K562 (cell line): ENCODE results near the gene RNF39. TPM values are rescaled to one million over a fixed set of nuclear protein-coding genes. Genes with fewer than 3 reads are reported as not detected.

Experiments used
- ETV5 ChIP-seq: sonication (generic); formaldehyde crosslinking; IDR thresholded peaks from 2 replicates; pipeline ENCODE4 v1.4.0; 2020; ENCODE audit warnings: low read depth, mild to moderate bottlenecking, missing genetic modification reagents
- ETV6 ChIP-seq, 3 experiments: fragments of 150-350 bp in 1 of 3; sonication (generic) in 1 of 3; formaldehyde crosslinking in 1 of 3; IDR thresholded peaks; 2 replicates each; pipeline versions ENCODE4 v1.6.1 to v1.8.0; 2014 to 2022; ENCODE audit warnings: borderline replicate concordance in 2 of 3, low read depth in 2 of 3, antibody characterized with exemption in 1 of 3, low read length in 1 of 3, mild to moderate bottlenecking in 1 of 3, missing genetic modification reagents in 1 of 3
- FIP1L1 ChIP-seq: fragments of 200-400 bp; formaldehyde crosslinking; IDR thresholded peaks from 2 replicates; pipeline ENCODE4 v1.6.1; 2018; ENCODE audit warnings: mild to moderate bottlenecking, low read depth, low read length; ENCODE audit not compliant: poor library complexity, severe bottlenecking
- FOXM1 ChIP-seq, 2 experiments: fragments of 450-650 bp in 1 of 2; sonication (generic) in 1 of 2; formaldehyde crosslinking in 1 of 2; IDR thresholded peaks; 2 replicates each; pipeline versions ENCODE4 v1.6.1 to v1.9.0; 2017 to 2022; ENCODE audit warnings: low read depth in 2 of 2, mild to moderate bottlenecking in 2 of 2, missing genetic modification reagents in 1 of 2, moderate library complexity in 1 of 2
- HBP1 ChIP-seq: fragments of 450-650 bp; formaldehyde crosslinking; IDR thresholded peaks from 2 replicates; pipeline ENCODE4 v1.4.0; 2022; ENCODE audit warnings: missing genetic modification characterization
- KLF16 ChIP-seq: IDR thresholded peaks from 2 replicates; pipeline ENCODE4 v1.6.1; 2016; ENCODE audit warnings: antibody characterized with exemption
- MAZ ChIP-seq, 2 experiments: fragments of 450-650 bp in 1 of 2; sonication (generic) in 1 of 2; formaldehyde crosslinking; IDR thresholded peaks in 1 of 2; conservative IDR thresholded peaks in 1 of 2; 2 replicates each; pipeline versions ENCODE4 v1.4.0 to v1.5.0; 2020; ENCODE audit warnings: mild to moderate bottlenecking in 1 of 2, missing genetic modification reagents in 1 of 2
- MNT ChIP-seq, 2 experiments: fragments of 450-650 bp; conservative IDR thresholded peaks; 2 replicates each; pipeline ENCODE4 v1.6.1; 2017; ENCODE audit warnings: mild to moderate bottlenecking in 2 of 2, moderate library complexity in 2 of 2
- NR3C1 ChIP-seq: sonication (generic); formaldehyde crosslinking; IDR thresholded peaks from 2 replicates; pipeline ENCODE4 v1.8.1; 2022; ENCODE audit warnings: missing genetic modification reagents
- U2AF1 ChIP-seq: fragments of 200-400 bp; formaldehyde crosslinking; optimal IDR thresholded peaks from 2 replicates; pipeline ENCODE3; 2017; ENCODE audit warnings: mild to moderate bottlenecking, low read depth, low read length, moderate library complexity
- XRCC5 ChIP-seq: fragments of 200-400 bp; formaldehyde crosslinking; IDR thresholded peaks from 2 replicates; pipeline ENCODE4 v1.6.1; 2017; ENCODE audit warnings: low read depth, mild to moderate bottlenecking, low read length
- ZC3H8 ChIP-seq: fragments of 450-650 bp; IDR thresholded peaks from 2 replicates; pipeline ENCODE4 v1.6.1; 2017
- ZNF274 ChIP-seq: IDR thresholded peaks from 2 replicates; pipeline ENCODE4 v1.6.1; 2011; ENCODE audit warnings: low read depth, mild to moderate bottlenecking, low read length, moderate library complexity, borderline replicate concordance
- ZNF76 ChIP-seq: fragments of 250-450 bp; sonication (Bioruptor Pico); IDR thresholded peaks from 2 replicates; pipeline ENCODE4 v1.4.0; 2020; ENCODE audit warnings: mild to moderate bottlenecking, moderate library complexity, borderline replicate concordance
- ZSCAN29 ChIP-seq: fragments of 450-650 bp; IDR thresholded peaks from 2 replicates; pipeline ENCODE4 v1.6.1; 2017
- polyA plus RNA-seq, 8 experiments: library from polyadenylated mRNA; depleted of rRNA in 4 of 8; stranded (reverse) in 5 of 8; unstranded in 3 of 8; fragments of >200 nt; fragmentation: Nextera tagmentation in 2 of 8; fragmentation: Illumina TruSeq in 1 of 8; extraction: Ambion mirVana in 2 of 8; extraction: Trizol in 1 of 8; gene quantifications; 2 replicates each; pipeline versions ENCODE4 v1.2.1 to v1.2.3, GENCODE V29; 2011 to 2014; ENCODE audit warnings: inconsistent platforms in 1 of 8, missing spikeins in 1 of 8
- total RNA-seq, 7 experiments: library from RNA; depleted of rRNA in 6 of 7; stranded (reverse); fragments of >200 nt in 6 of 7; fragmentation: Illumina TruSeq in 2 of 7; extraction: Trizol in 2 of 7; gene quantifications; 2 replicates each; pipeline versions ENCODE4 v1.2.1 to v1.2.3, GENCODE V29; 2011 to 2021; ENCODE audit warnings: low replicate concordance in 1 of 7
- TF ChIP-seq, protein P1 (sequence below): fragments of 450-650 bp; IDR thresholded peaks from 2 replicates; pipeline ENCODE4 v1.6.1; 2016; ENCODE audit warnings: mild to moderate bottlenecking
- TF ChIP-seq, protein P2 (sequence below): sonication (generic); formaldehyde crosslinking; IDR thresholded peaks from 2 replicates; pipeline ENCODE4 v1.8.0; 2022; ENCODE audit warnings: missing genetic modification reagents, mild to moderate bottlenecking, borderline replicate concordance
- TF ChIP-seq, protein P3 (sequence below): fragments of 450-650 bp; IDR thresholded peaks from 2 replicates; pipeline ENCODE4 v1.6.1; 2016

The RNF39 gene
- total and polyA plus RNA-seq, 9 of the 15 experiments (the other 6 are each of a cell fraction or from before 2014, with no cell fraction given) = not detected

- TF ChIP-seq, protein P1, sequence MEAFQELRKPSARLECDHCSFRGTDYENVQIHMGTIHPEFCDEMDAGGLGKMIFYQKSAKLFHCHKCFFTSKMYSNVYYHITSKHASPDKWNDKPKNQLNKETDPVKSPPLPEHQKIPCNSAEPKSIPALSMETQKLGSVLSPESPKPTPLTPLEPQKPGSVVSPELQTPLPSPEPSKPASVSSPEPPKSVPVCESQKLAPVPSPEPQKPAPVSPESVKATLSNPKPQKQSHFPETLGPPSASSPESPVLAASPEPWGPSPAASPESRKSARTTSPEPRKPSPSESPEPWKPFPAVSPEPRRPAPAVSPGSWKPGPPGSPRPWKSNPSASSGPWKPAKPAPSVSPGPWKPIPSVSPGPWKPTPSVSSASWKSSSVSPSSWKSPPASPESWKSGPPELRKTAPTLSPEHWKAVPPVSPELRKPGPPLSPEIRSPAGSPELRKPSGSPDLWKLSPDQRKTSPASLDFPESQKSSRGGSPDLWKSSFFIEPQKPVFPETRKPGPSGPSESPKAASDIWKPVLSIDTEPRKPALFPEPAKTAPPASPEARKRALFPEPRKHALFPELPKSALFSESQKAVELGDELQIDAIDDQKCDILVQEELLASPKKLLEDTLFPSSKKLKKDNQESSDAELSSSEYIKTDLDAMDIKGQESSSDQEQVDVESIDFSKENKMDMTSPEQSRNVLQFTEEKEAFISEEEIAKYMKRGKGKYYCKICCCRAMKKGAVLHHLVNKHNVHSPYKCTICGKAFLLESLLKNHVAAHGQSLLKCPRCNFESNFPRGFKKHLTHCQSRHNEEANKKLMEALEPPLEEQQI = no peak
- TF ChIP-seq HBP1 (CRISPR knock-in tag) (no peak), FIP1L1 (no peak), ZC3H8 (no peak), ZNF274 (no peak), MAZ (CRISPR knock-in tag; conservative IDR thresholded peaks at IDR 0.05 in 1 of 2, IDR thresholded peaks at IDR 0.05 in 1 of 2) (peak; percentile 84 to 89), KLF16 (no peak), FOXM1 (IDR thresholded peaks at IDR 0.05; ENCODE audit: low read depth) (no peak), FOXM1 (CRISPR knock-in tag; IDR thresholded peaks at IDR 0.05; ENCODE audit: low read depth) (no peak; the same call in 1 of the 2 replicates), ETV6 (IDR thresholded peaks at IDR 0.05; ENCODE audit: borderline replicate concordance in 1 of 2, low read depth in 2 of 2, low read length in 1 of 2) (peak; percentile 95 to 97), ETV6 (CRISPR knock-in tag; IDR thresholded peaks at IDR 0.05; ENCODE audit: borderline replicate concordance) (0 out of 2 replicates have a peak, but pooled peaks have one; percentile 14), ZNF76 (CRISPR knock-in tag) (no peak), ETV5 (peak; percentile 84), XRCC5 (peak; percentile 85; the same call in 1 of the 2 replicates), NR3C1 (CRISPR knock-in tag) (no peak), ZSCAN29 (no peak), U2AF1 (no peak), MNT (conservative IDR thresholded peaks at IDR 0.05) (peak; percentile 97 to 99)
- TF ChIP-seq, protein P2, sequence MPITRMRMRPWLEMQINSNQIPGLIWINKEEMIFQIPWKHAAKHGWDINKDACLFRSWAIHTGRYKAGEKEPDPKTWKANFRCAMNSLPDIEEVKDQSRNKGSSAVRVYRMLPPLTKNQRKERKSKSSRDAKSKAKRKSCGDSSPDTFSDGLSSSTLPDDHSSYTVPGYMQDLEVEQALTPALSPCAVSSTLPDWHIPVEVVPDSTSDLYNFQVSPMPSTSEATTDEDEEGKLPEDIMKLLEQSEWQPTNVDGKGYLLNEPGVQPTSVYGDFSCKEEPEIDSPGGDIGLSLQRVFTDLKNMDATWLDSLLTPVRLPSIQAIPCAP (CRISPR knock-in tag) = no peak
- TF ChIP-seq, protein P3, sequence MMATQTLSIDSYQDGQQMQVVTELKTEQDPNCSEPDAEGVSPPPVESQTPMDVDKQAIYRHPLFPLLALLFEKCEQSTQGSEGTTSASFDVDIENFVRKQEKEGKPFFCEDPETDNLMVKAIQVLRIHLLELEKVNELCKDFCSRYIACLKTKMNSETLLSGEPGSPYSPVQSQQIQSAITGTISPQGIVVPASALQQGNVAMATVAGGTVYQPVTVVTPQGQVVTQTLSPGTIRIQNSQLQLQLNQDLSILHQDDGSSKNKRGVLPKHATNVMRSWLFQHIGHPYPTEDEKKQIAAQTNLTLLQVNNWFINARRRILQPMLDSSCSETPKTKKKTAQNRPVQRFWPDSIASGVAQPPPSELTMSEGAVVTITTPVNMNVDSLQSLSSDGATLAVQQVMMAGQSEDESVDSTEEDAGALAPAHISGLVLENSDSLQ = peak; percentile 88
These were observed 8.8 kb downstream of the RNF39 start, which contains the start of gene PPP1R11 (continued) for GRCh38 chr6:30066577-30067459.
